Panc1 (cell line): ENCODE measurements around the gene GID8. TPM values are rescaled to one million over a fixed set of nuclear protein-coding genes. Genes with fewer than 3 reads are reported as not detected.

ENCODE experiments used
- ATAC-seq: fragments of 200-7000 bp; cut with Tn5 transposase; 2 replicates; pipeline ENCODE4 v1.9.1; 2020; ENCODE audit warnings: mild to moderate bottlenecking, moderate library complexity
- BruUV-seq: library from RNA; stranded (reverse); fragments of 400-500 nt; replicated peaks from 2 replicates; lab custom pipeline; 2021; lab: Mats Ljungman, UMichigan
- CTCF ChIA-PET: fragments of 300-600 bp; sonication (Branson Sonifier 250); formaldehyde crosslinking; loops from one replicate; lab custom pipeline; 2022; ENCODE audit warnings: antibody characterized with exemption; lab: Charles Lee
- POLR2A ChIA-PET: fragments of 300-600 bp; sonication (Branson Sonifier 250); formaldehyde crosslinking; loops from one replicate; lab custom pipeline; 2022; ENCODE audit warnings: antibody characterized with exemption; lab: Charles Lee
- DNase-seq: peaks from one replicate; pipeline ENCODE4 v3.0.0-alpha.2; 2010; ENCODE audit warnings: low read depth, low spot score
- H3K27ac ChIP-seq: 2 replicates; pipeline ENCODE4 v1.5.1; 2011; ENCODE audit warnings: mild to moderate bottlenecking, low read length, inconsistent platforms
- H3K27me3 ChIP-seq: fragments of 200-500 bp; sonication (Bioruptor generic); 2 replicates; pipeline ENCODE4 v1.6.0; 2014; ENCODE audit warnings: low read length, inconsistent platforms; ENCODE audit not compliant: control insufficient read depth, insufficient read depth
- H3K36me3 ChIP-seq: fragments of 200-500 bp; sonication (Bioruptor generic); 2 replicates; pipeline ENCODE4 v1.5.1; 2014; ENCODE audit warnings: inconsistent platforms, mild to moderate bottlenecking, low read length, moderate library complexity; ENCODE audit not compliant: control insufficient read depth, insufficient read depth
- H3K4me1 ChIP-seq: 2 replicates; pipeline ENCODE4 v1.5.1; 2011; ENCODE audit warnings: inconsistent platforms, mild to moderate bottlenecking, low read length, moderate library complexity; ENCODE audit not compliant: control insufficient read depth, insufficient read depth
- H3K4me3 ChIP-seq, 2 experiments: 2 replicates each; pipeline ENCODE4 v1.5.1; 2011 to 2012; ENCODE audit warnings: low read depth in 2 of 2, low read length in 2 of 2, mild to moderate bottlenecking in 2 of 2, inconsistent platforms in 1 of 2, moderate library complexity in 1 of 2
- H3K9me3 ChIP-seq: fragments of 200-500 bp; sonication (Bioruptor generic); 2 replicates; pipeline ENCODE4 v1.5.1; 2014; ENCODE audit warnings: low read depth, mild to moderate bottlenecking, inconsistent platforms, low read length, moderate library complexity; ENCODE audit not compliant: control insufficient read depth, insufficient read depth
- POLR2AphosphoS5 ChIP-seq: IDR thresholded peaks from 2 replicates; pipeline ENCODE4 v1.6.1; 2012; ENCODE audit warnings: mild to moderate bottlenecking, low read depth, low read length, moderate library complexity
- SIN3A ChIP-seq: IDR thresholded peaks from 2 replicates; pipeline ENCODE4 v1.6.1; 2012; ENCODE audit warnings: low read depth, mild to moderate bottlenecking, low read length, moderate library complexity, borderline replicate concordance; ENCODE audit not compliant: insufficient read depth
- TCF7L2 ChIP-seq: IDR thresholded peaks from 2 replicates; pipeline ENCODE4 v1.6.1; 2011; ENCODE audit warnings: mild to moderate bottlenecking, low read depth, low read length, inconsistent platforms
- in situ Hi-C: cut with HindIII; loops from 2 replicates; pipeline ENCODE4 v1.10.0; 2016; ENCODE audit warnings: low sequenced_read_pairs, low pct_unique_long_range_greater_than_20kb
- intact Hi-C: fragments of 100-400 bp; cut with micrococcal nuclease; formaldehyde crosslinking; loops from one replicate; pipeline ENCODE4 v1.10.0; 2022; ENCODE audit not compliant: unreplicated experiment
- total RNA-seq: library from RNA; stranded (reverse); gene quantifications from one replicate; pipeline ENCODE4 v1.2.1, GENCODE V29; 2021; ENCODE audit not compliant: unreplicated experiment
- TF ChIP-seq, protein P1 (sequence below), 2 experiments: IDR thresholded peaks; 2 replicates each; pipeline ENCODE4 v1.6.1; 2011 to 2012; ENCODE audit warnings: low read depth in 2 of 2, control low read depth in 1 of 2, low read length in 1 of 2, mild to moderate bottlenecking in 1 of 2, moderate library complexity in 1 of 2; ENCODE audit not compliant: insufficient read depth in 1 of 2
- TF ChIP-seq, protein P2 (sequence below): fragments of 450-650 bp; IDR thresholded peaks from 2 replicates; pipeline ENCODE4 v1.5.1; 2017; ENCODE audit warnings: mild to moderate bottlenecking

Gene GID8
- total RNA-seq, 1 experiment from 2014 or later: 37.3 TPM

DNA sequence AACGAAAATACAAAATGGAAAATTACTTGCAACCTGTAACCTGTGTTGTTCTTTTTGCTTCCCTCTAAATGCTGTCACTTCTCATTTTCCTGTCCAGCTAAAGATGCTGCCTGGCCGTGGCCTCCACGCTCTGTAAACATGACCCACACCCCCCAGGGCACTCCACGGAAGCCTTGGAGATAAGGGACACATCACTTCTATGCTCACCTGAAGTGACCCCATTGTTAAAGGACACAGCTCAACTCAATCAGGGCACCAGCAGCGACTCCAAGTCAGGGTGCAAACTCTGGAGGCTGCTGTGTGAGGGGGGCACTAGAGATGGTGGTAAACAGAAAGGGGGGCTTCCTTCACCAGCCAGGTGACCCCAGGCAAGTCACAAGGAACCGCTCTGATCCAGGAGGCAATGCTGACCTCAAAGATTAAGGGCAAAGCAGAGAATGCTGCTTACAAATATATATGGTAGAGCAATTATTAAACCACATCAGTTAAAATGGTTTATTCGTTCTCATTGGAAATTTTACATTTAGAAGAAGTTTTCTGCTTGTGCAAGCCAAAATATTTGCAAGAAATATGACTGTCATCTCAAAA lies 24.8 kb upstream of the GID8 start:
- ATAC-seq: no peak
- no peak for DNase-seq
- Histone ChIP-seq H3K36me3 (peaks cover 9% of the 10 kb centered on the region), H3K4me1 (peaks cover 50% of the 10 kb centered on the region), H3K9me3 (no peaks in the 10 kb centered on the region), H3K27ac (no peak overlapping the region), H3K27me3 (no peaks in the 10 kb centered on the region), H3K4me3 (no peak overlapping the region)
- in situ Hi-C loops: no loop called here
- POLR2A ChIA-PET: interaction anchor here (0.7 kb wide), 1 partner anchor 45 kb away, joined by 3 read pairs; no protein-coding TSS in a partner anchor
- no peak for TF ChIP-seq POLR2AphosphoS5
- TF ChIP-seq, protein P1, sequence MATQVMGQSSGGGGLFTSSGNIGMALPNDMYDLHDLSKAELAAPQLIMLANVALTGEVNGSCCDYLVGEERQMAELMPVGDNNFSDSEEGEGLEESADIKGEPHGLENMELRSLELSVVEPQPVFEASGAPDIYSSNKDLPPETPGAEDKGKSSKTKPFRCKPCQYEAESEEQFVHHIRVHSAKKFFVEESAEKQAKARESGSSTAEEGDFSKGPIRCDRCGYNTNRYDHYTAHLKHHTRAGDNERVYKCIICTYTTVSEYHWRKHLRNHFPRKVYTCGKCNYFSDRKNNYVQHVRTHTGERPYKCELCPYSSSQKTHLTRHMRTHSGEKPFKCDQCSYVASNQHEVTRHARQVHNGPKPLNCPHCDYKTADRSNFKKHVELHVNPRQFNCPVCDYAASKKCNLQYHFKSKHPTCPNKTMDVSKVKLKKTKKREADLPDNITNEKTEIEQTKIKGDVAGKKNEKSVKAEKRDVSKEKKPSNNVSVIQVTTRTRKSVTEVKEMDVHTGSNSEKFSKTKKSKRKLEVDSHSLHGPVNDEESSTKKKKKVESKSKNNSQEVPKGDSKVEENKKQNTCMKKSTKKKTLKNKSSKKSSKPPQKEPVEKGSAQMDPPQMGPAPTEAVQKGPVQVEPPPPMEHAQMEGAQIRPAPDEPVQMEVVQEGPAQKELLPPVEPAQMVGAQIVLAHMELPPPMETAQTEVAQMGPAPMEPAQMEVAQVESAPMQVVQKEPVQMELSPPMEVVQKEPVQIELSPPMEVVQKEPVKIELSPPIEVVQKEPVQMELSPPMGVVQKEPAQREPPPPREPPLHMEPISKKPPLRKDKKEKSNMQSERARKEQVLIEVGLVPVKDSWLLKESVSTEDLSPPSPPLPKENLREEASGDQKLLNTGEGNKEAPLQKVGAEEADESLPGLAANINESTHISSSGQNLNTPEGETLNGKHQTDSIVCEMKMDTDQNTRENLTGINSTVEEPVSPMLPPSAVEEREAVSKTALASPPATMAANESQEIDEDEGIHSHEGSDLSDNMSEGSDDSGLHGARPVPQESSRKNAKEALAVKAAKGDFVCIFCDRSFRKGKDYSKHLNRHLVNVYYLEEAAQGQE (IDR thresholded peaks at IDR 0.05; ENCODE audit: insufficient read depth in 1 of 2, low read depth in 2 of 2, low read length in 1 of 2): no peak
- no peak for TF ChIP-seq TCF7L2
- TF ChIP-seq, protein P2, sequence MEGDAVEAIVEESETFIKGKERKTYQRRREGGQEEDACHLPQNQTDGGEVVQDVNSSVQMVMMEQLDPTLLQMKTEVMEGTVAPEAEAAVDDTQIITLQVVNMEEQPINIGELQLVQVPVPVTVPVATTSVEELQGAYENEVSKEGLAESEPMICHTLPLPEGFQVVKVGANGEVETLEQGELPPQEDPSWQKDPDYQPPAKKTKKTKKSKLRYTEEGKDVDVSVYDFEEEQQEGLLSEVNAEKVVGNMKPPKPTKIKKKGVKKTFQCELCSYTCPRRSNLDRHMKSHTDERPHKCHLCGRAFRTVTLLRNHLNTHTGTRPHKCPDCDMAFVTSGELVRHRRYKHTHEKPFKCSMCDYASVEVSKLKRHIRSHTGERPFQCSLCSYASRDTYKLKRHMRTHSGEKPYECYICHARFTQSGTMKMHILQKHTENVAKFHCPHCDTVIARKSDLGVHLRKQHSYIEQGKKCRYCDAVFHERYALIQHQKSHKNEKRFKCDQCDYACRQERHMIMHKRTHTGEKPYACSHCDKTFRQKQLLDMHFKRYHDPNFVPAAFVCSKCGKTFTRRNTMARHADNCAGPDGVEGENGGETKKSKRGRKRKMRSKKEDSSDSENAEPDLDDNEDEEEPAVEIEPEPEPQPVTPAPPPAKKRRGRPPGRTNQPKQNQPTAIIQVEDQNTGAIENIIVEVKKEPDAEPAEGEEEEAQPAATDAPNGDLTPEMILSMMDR: no peak
- TF ChIP-seq SIN3A: no peak
- no TSS peak for BruUV-seq
- CTCF ChIA-PET: no interaction called here
- intact Hi-C loops: no loop called here

- no peak for DNase-seq
- intact Hi-C loops (no loop called here), in situ Hi-C loops (no loop called here)
- Histone ChIP-seq H3K36me3 (no peaks in the 10 kb centered on the region), H3K9me3 (no peaks in the 10 kb centered on the region), H3K4me1 (peaks cover 58% of the 10 kb centered on the region), H3K4me3 (no peak overlapping the region), H3K27ac (peak overlapping the region; percentile 40; the same call in 1 of the 2 replicates), H3K27me3 (no peaks in the 10 kb centered on the region)
- TF ChIP-seq TCF7L2: no peak
- TF ChIP-seq, protein P1 (IDR thresholded peaks at IDR 0.05; ENCODE audit: insufficient read depth in 1 of 2, low read depth in 2 of 2, low read length in 1 of 2): no peak
- no peak for TF ChIP-seq SIN3A
- TF ChIP-seq, protein P2: no peak
- TF ChIP-seq POLR2AphosphoS5: no peak
- POLR2A ChIA-PET: interaction anchor here (1.2 kb wide), 1 partner anchor 23 kb away, joined by 5 read pairs; no protein-coding TSS in a partner anchor
- ATAC-seq: no peak
- no TSS peak for BruUV-seq
- CTCF ChIA-PET: interaction anchor here (0.6 kb wide), 1 partner anchor 13 kb away, joined by 6 read pairs; no protein-coding TSS in a partner anchor
Observed at GRCh38 chr20:62914436-62914835, 23.5 kb upstream of the GID8 start.
